NCI-H1694 treated with DMSO at 0.1 percent for 48 hours (cell line): Measurements from ENCODE around the gene PDZD8.
"Not testable (repeated sequence)": the region's sequence is repeated elsewhere in the genome, so short reads cannot be mapped to it uniquely, and the experiment has no call there.

Experiments
- DNase-seq: peaks from one replicate; lab custom pipeline; 2025; lab: John Stamatoyannopoulos, UW

The PDZD8 gene

GRCh38 chr10:117254774-117255735 lies 120.2 kb downstream of the PDZD8 start:
- no peak for DNase-seq

GRCh38 chr10:117254338-117254737 lies 120.9 kb downstream of the PDZD8 start:
- no peak for DNase-seq

GRCh38 chr10:117253908-117254307 lies 121.3 kb downstream of the PDZD8 start:
- no peak for DNase-seq

- no peak for DNase-seq
These were observed 124.8 kb downstream of the PDZD8 start for GRCh38 chr10:117250411-117250810.

- no peak for DNase-seq
These were observed 125.6 kb downstream of the PDZD8 start for GRCh38 chr10:117249493-117250093.

- no peak for DNase-seq
These were observed 126.3 kb downstream of the PDZD8 start for GRCh38 chr10:117248750-117249465.

GRCh38 chr10:117246997-117247671 lies 128.1 kb downstream of the PDZD8 start:
- DNase-seq: no peak

- DNase-seq: no peak
These were observed 132.8 kb downstream of the PDZD8 start for GRCh38 chr10:117242463-117242832.

- no peak for DNase-seq
These were observed 133.4 kb downstream of the PDZD8 start for GRCh38 chr10:117241541-117242462.

- DNase-seq: no peak
These were observed 134.4 kb downstream of the PDZD8 start, which contains the start of gene SLC18A2 for GRCh38 chr10:117240621-117241529. Gene SLC18A2, plus strand, starts transcription at chr10:117241114. Its CDS starts 580 bp downstream, at chr10:117241694.

- DNase-seq: no peak
These were observed 135.3 kb downstream of the PDZD8 start for GRCh38 chr10:117239721-117240620.

- DNase-seq: no peak
These were observed 136.2 kb downstream of the PDZD8 start for GRCh38 chr10:117239051-117239450.

GRCh38 chr10:117237401-117237991 lies 137.7 kb downstream of the PDZD8 start:
- no peak for DNase-seq

GRCh38 chr10:117230107-117230506 lies 145.1 kb downstream of the PDZD8 start:
- DNase-seq: not testable (repeated sequence)

- DNase-seq: no peak
These were observed 147.0 kb downstream of the PDZD8 start for GRCh38 chr10:117228210-117228609.
